Keratinocyte (primary cell): ENCODE measurements around the gene AIG1.

Source experiments
- EZH2 ChIP-seq: IDR thresholded peaks from one replicate; pipeline ENCODE4 v1.6.1; 2012; ENCODE audit warnings: inconsistent platforms, mild to moderate bottlenecking, low read length, moderate library complexity
- TF ChIP-seq, protein P1 (sequence below), 3 experiments: IDR thresholded peaks in 1 of 3; conservative IDR thresholded peaks in 1 of 3; optimal IDR thresholded peaks in 1 of 3; 2 replicates in 2 of 3; 3 replicates in 1 of 3; pipeline versions ENCODE3 to v1.5.1; 2011; ENCODE audit warnings: low read length in 3 of 3, mild to moderate bottlenecking in 3 of 3, moderate library complexity in 2 of 3, control low read depth in 1 of 3, inconsistent platforms in 1 of 3; ENCODE audit not compliant: insufficient read depth in 2 of 3; ENCODE audit errors: extremely low read depth in 1 of 3

DNA sequence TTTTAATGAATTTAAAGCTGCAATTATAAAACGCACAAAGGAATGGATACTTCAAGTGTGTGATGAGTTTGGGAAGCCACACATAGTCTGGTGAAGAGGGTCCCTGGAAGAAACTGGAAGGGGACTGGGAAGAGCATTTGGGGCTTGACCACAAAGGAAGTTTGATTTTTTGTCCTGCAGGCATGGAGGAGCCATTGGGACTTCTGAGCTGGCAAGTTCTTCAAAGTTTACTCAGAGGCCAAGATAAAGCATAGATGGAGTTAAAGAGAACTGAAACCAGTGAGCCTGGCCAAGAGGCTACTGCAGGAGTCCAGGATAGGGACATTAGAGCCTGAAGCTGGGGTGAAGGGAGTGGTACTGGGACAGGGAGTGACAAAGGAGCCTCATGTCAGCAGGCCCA, 95.0 kb downstream of the AIG1 start:
- TF ChIP-seq, protein P1, sequence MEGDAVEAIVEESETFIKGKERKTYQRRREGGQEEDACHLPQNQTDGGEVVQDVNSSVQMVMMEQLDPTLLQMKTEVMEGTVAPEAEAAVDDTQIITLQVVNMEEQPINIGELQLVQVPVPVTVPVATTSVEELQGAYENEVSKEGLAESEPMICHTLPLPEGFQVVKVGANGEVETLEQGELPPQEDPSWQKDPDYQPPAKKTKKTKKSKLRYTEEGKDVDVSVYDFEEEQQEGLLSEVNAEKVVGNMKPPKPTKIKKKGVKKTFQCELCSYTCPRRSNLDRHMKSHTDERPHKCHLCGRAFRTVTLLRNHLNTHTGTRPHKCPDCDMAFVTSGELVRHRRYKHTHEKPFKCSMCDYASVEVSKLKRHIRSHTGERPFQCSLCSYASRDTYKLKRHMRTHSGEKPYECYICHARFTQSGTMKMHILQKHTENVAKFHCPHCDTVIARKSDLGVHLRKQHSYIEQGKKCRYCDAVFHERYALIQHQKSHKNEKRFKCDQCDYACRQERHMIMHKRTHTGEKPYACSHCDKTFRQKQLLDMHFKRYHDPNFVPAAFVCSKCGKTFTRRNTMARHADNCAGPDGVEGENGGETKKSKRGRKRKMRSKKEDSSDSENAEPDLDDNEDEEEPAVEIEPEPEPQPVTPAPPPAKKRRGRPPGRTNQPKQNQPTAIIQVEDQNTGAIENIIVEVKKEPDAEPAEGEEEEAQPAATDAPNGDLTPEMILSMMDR (optimal IDR thresholded peaks at IDR 0.05 in 1 of 3, IDR thresholded peaks at IDR 0.05 in 1 of 3, conservative IDR thresholded peaks at IDR 0.05 in 1 of 3; ENCODE audit: extremely low read depth in 1 of 3, insufficient read depth in 2 of 3, low read length in 3 of 3) = no peak
- no peak for TF ChIP-seq EZH2
